Stomach (tissue), 9 donors: Measurements from ENCODE around the gene ATP11A. TPM values are rescaled to one million over a fixed set of nuclear protein-coding genes. Genes with fewer than 3 reads are reported as not detected.

Experiments
- DNase-seq, 2 donors: peaks; one replicate each; pipeline versions ENCODE4 v3.0.0 to v3.0.0-alpha.2; 2013 to 2019
- H3K27ac ChIP-seq, 5 donors: fragments of 200-600 bp in 4 of 5; sonication (generic) in 4 of 5; one replicate each; pipeline ENCODE4 v1.5.1; 2013 to 2019; ENCODE audit warnings: mild to moderate bottlenecking in 1 of 5, moderate library complexity in 1 of 5
- H3K27me3 ChIP-seq, 3 donors: fragments of 200-600 bp; sonication (generic); one replicate each; pipeline ENCODE4 v1.5.1; 2017 to 2019; ENCODE audit warnings: mixed run types in 1 of 3
- H3K36me3 ChIP-seq, 4 donors: fragments of 200-600 bp; sonication (generic); 1 replicate in 3 of 4; 2 replicates in 1 of 4; pipeline ENCODE4 v1.5.1; 2016 to 2019
- H3K4me1 ChIP-seq, 4 donors: fragments of 200-600 bp; sonication (generic); one replicate each; pipeline ENCODE4 v1.5.1; 2016 to 2019
- H3K4me3 ChIP-seq, 4 donors: fragments of 200-600 bp; sonication (generic) in 3 of 4; one replicate each; pipeline ENCODE4 v1.5.1; 2016 to 2019; ENCODE audit warnings: mild to moderate bottlenecking in 1 of 4
- H3K9me3 ChIP-seq, 4 donors: fragments of 200-600 bp; sonication (generic); one replicate each; pipeline ENCODE4 v1.5.1; 2016 to 2019
- CTCF ChIP-seq, 7 experiments: fragments of 450-650 bp in 4 of 7; fragments of 200-600 bp in 3 of 7; sonication (generic) in 3 of 7; IDR thresholded peaks; one replicate each; pipeline ENCODE4 v1.5.1; 2016 to 2019; ENCODE audit warnings: antibody characterized with exemption in 7 of 7, control low read depth in 2 of 7, mild to moderate bottlenecking in 1 of 7
- EP300 ChIP-seq: sonication (generic); formaldehyde crosslinking; IDR thresholded peaks from one replicate; pipeline ENCODE4 v1.6.1; 2017; ENCODE audit warnings: antibody characterized with exemption
- POLR2A ChIP-seq, 4 donors: fragments of 450-650 bp; IDR thresholded peaks; one replicate each; pipeline ENCODE4 v1.6.1; 2016; ENCODE audit warnings: antibody characterized with exemption in 4 of 4, control low read depth in 2 of 4, mild to moderate bottlenecking in 1 of 4, moderate library complexity in 1 of 4
- POLR2AphosphoS5 ChIP-seq, 3 donors: sonication (generic); formaldehyde crosslinking; IDR thresholded peaks; one replicate each; pipeline ENCODE4 v1.6.1; 2016; ENCODE audit warnings: antibody characterized with exemption in 3 of 3
- WGBS, 5 donors: extraction: QIAGEN DNeasy Blood & Tissue Kit in 3 of 5; methylation state at CpG; one replicate each; pipeline versions ENCODE4 v1.1.5 to v1.1.7; 2013 to 2018; 5-methylcytosine and 5-hydroxymethylcytosine counted together
- intact Hi-C: fragments of 100-400 bp; cut with DNase I; formaldehyde crosslinking; loops from one replicate; pipeline ENCODE4 v1.15.1; 2023; ENCODE audit warnings: low total_unique reads
- polyA plus RNA-seq, 3 donors: library from polyadenylated mRNA; stranded (reverse); fragments of 200-250 nt; gene quantifications; one replicate each; pipeline ENCODE4 v1.2.3, GENCODE V29; 2013
- total RNA-seq, 5 donors: library from RNA; depleted of rRNA; stranded (reverse); fragments of >200 nt; gene quantifications; one replicate each; pipeline versions ENCODE4 v1.1.0 to v1.2.3, GENCODE V29; 2014 to 2016
- donor health status: healthy with polysubstance abuse.
- donor health status: Bipolar disorder and iron deficiency.
- donor health status: healthy.

ATP11A gene
- total and polyA plus RNA-seq, 8 donors: 1.1 to 70.9 (median 12.3) TPM

GRCh38 chr13:112693831-112694497, 4.1 kb downstream of the ATP11A start:
- DNase-seq: peak; percentile 25 to 80

GRCh38 chr13:112695121-112695520, 5.3 kb downstream of the ATP11A start:
- TF ChIP-seq EP300 (no peak), CTCF (IDR thresholded peaks at IDR 0.05) (no peak), POLR2A (IDR thresholded peaks at IDR 0.05) (no peak), POLR2AphosphoS5 (IDR thresholded peaks at IDR 0.05) (no peak)
- peaks cover 18 to 49% (median 37%) of the 10 kb centered on the region in 4 donors for H3K4me1 ChIP-seq
- no peak for DNase-seq
- H3K4me3 ChIP-seq: no peak overlapping the region
- H3K9me3 ChIP-seq: no peaks in the 10 kb centered on the region
- H3K27ac ChIP-seq: no peak overlapping the region
- intact Hi-C loops: no loop called here
- WGBS, 5 donors: 82 to 92% (median 83%) methylated on average over 4 of the region's 4 CpGs
- peaks cover 0 to 7% (median 5%) of the 10 kb centered on the region in 4 donors for H3K36me3 ChIP-seq
- no peaks in the 10 kb centered on the region for H3K27me3 ChIP-seq

More at GRCh38 chr13:112693831-112694497, 4.1 kb downstream of the ATP11A start:
- WGBS, 5 donors: 77 to 83% (median 79%) methylated on average over 13 of the region's 13 CpGs
- Histone ChIP-seq H3K27ac (no peak overlapping the region), H3K27me3 (no peaks in the 10 kb centered on the region), H3K36me3 (peaks cover 0 to 7% (median 5%) of the 10 kb centered on the region in 4 donors), H3K4me3 (no peak overlapping the region), H3K4me1 (peaks cover 18 to 54% (median 42%) of the 10 kb centered on the region in 4 donors), H3K9me3 (no peaks in the 10 kb centered on the region)
- intact Hi-C loops: no loop called here
- TF ChIP-seq POLR2AphosphoS5 (IDR thresholded peaks at IDR 0.05) (no peak), EP300 (no peak), POLR2A (IDR thresholded peaks at IDR 0.05) (no peak)

- H3K4me1 ChIP-seq: peaks cover 11 to 52% (median 35%) of the 10 kb centered on the region in 4 donors
- WGBS, 5 donors: 95 to 96% (median 96%) methylated on average over 48 to 53 of the region's 53 CpGs
- H3K27me3 ChIP-seq: no peaks in the 10 kb centered on the region
- H3K27ac ChIP-seq: no peak overlapping the region
- no peaks in the 10 kb centered on the region for H3K9me3 ChIP-seq
- DNase-seq: peak in 1 of 2 donors; percentile 20
- intact Hi-C loops: no loop called here
- H3K36me3 ChIP-seq: peaks cover 0 to 7% (median 5%) of the 10 kb centered on the region in 4 donors
- no peak overlapping the region for H3K4me3 ChIP-seq
- no peak for TF ChIP-seq POLR2AphosphoS5 (IDR thresholded peaks at IDR 0.05)
- no peak for TF ChIP-seq POLR2A (IDR thresholded peaks at IDR 0.05)
- TF ChIP-seq CTCF (IDR thresholded peaks at IDR 0.05): no peak
- no peak for TF ChIP-seq EP300
Measured at GRCh38 chr13:112696001-112696868, 6.4 kb downstream of the ATP11A start.

- no peak for TF ChIP-seq CTCF (IDR thresholded peaks at IDR 0.05)
- no peak for TF ChIP-seq EP300
- TF ChIP-seq POLR2AphosphoS5 (IDR thresholded peaks at IDR 0.05): no peak
- TF ChIP-seq POLR2A (IDR thresholded peaks at IDR 0.05): no peak
Measured at GRCh38 chr13:112696869-112697465, 7.1 kb downstream of the ATP11A start.

More at GRCh38 chr13:112696869-112697465, 7.1 kb downstream of the ATP11A start:
- DNase-seq: peak in 1 of 2 donors; percentile 18
- WGBS, 5 donors: 96 to 97% (median 96%) methylated on average over 25 to 34 of the region's 34 CpGs
- Histone ChIP-seq H3K27ac (no peak overlapping the region), H3K4me1 (peaks cover 10 to 51% (median 28%) of the 10 kb centered on the region in 4 donors), H3K4me3 (no peak overlapping the region), H3K27me3 (no peaks in the 10 kb centered on the region), H3K36me3 (peaks cover 0 to 7% (median 5%) of the 10 kb centered on the region in 4 donors), H3K9me3 (no peaks in the 10 kb centered on the region)
- intact Hi-C loops: no loop called here
